Endodermal cell (in vitro differentiated cells): ENCODE results near the gene ETNK1. TPM values are rescaled to one million over a fixed set of nuclear protein-coding genes. Genes with fewer than 3 reads are reported as not detected.
"Not testable (repeated sequence)": the region's sequence is repeated elsewhere in the genome, so short reads cannot be mapped to it uniquely, and the experiment has no call there.

Experiments used
- DNase-seq: peaks from one replicate; pipeline ENCODE4 v3.0.0-alpha.2; 2017
- H3K27ac ChIP-seq: 2 replicates; pipeline ENCODE4 v1.5.1; 2013; ENCODE audit warnings: mild to moderate bottlenecking, low read depth, low read length, moderate library complexity
- H3K27me3 ChIP-seq: 2 replicates; pipeline ENCODE4 v1.6.1; 2013; ENCODE audit warnings: mild to moderate bottlenecking, low read length, moderate library complexity; ENCODE audit not compliant: insufficient read depth, control insufficient read depth, poor library complexity, severe bottlenecking
- H3K36me3 ChIP-seq: 2 replicates; pipeline ENCODE4 v1.7.0; 2013; ENCODE audit warnings: mild to moderate bottlenecking, low read length, moderate library complexity; ENCODE audit not compliant: control insufficient read depth, insufficient read depth
- H3K4me1 ChIP-seq: one replicate; pipeline ENCODE4 v1.7.0; 2013; ENCODE audit warnings: low read length; ENCODE audit not compliant: control insufficient read depth, insufficient read depth
- H3K4me3 ChIP-seq: 2 replicates; pipeline ENCODE4 v1.5.1; 2013; ENCODE audit warnings: mild to moderate bottlenecking, low read length, moderate library complexity
- H3K9ac ChIP-seq: 2 replicates; pipeline ENCODE4 v1.6.1; 2013; ENCODE audit warnings: mild to moderate bottlenecking, low read length, moderate library complexity; ENCODE audit not compliant: poor library complexity, severe bottlenecking; ENCODE audit errors: extremely low read depth
- H3K9me3 ChIP-seq: 2 replicates; pipeline ENCODE4 v1.6.1; 2013; ENCODE audit warnings: mild to moderate bottlenecking, low read length, moderate library complexity; ENCODE audit not compliant: control insufficient read depth
- H3K27ac Mint-ChIP-seq: 2 replicates; pipeline ENCODE4 v1.8.0; 2020; ENCODE audit warnings: mixed read lengths
- H3K27me3 Mint-ChIP-seq: 2 replicates; pipeline ENCODE4 v1.8.0; 2021; ENCODE audit warnings: mild to moderate bottlenecking, mixed read lengths; ENCODE audit not compliant: insufficient read depth
- H3K36me3 Mint-ChIP-seq: 2 replicates; pipeline ENCODE4 v1.8.0; 2020; ENCODE audit warnings: low read depth, mixed read lengths
- H3K4me1 Mint-ChIP-seq: 2 replicates; pipeline ENCODE4 v1.8.0; 2020; ENCODE audit warnings: mixed read lengths
- H3K4me3 Mint-ChIP-seq: 2 replicates; pipeline ENCODE4 v1.8.0; 2020; ENCODE audit warnings: mild to moderate bottlenecking, moderate library complexity, mixed read lengths
- H3K9me3 Mint-ChIP-seq: 2 replicates; pipeline ENCODE4 v1.8.0; 2020; ENCODE audit warnings: mild to moderate bottlenecking, mixed read lengths
- CTCF ChIP-seq: fragments of 200-600 bp; sonication (generic); conservative IDR thresholded peaks from 2 replicates; pipeline ENCODE4 v1.5.0; 2021; ENCODE audit warnings: antibody characterized with exemption, mild to moderate bottlenecking
- WGBS, 2 experiments: methylation state at CpG; one replicate each; pipeline versions ENCODE4 v1.1.5 to v1.1.7; 2013; ENCODE audit warnings: missing lambda C conversion rate in 2 of 2, mixed read lengths in 1 of 2; ENCODE audit not compliant: insufficient coverage in 1 of 2, insufficient read length in 1 of 2; 5-methylcytosine and 5-hydroxymethylcytosine counted together
- total RNA-seq, 2 donors: library from RNA; stranded (reverse); fragmentation: NEBNext Ultra II Directional in 1 of 2; extraction: Animal tissue kit (Norgen Biotek cat#: 25700) in 1 of 2; gene quantifications; 2 replicates in 1 of 2; 3 replicates in 1 of 2; pipeline ENCODE4 v1.2.1, GENCODE V29; 2021

The ETNK1 gene
- total RNA-seq, 2 donors from 2014 or later: 84.9 to 187 TPM

- peak overlapping the region; percentile 83 for H3K27ac Mint-ChIP-seq
- peaks cover 10% of the 10 kb centered on the region for H3K4me1 ChIP-seq
- no peak overlapping the region for H3K4me3 Mint-ChIP-seq
- no peak for DNase-seq
- peaks cover 26% of the 10 kb centered on the region for H3K9me3 ChIP-seq
- H3K27me3 Mint-ChIP-seq: no peaks in the 10 kb centered on the region
- H3K27me3 ChIP-seq: no peaks in the 10 kb centered on the region
- H3K4me1 Mint-ChIP-seq: peaks cover 34% of the 10 kb centered on the region
- no peak overlapping the region for H3K9ac ChIP-seq
- 93 to 100% methylated on average over 2 to 3 of the region's 3 CpGs for WGBS, 2 experiments
- H3K36me3 ChIP-seq: peaks cover 12% of the 10 kb centered on the region
- H3K4me3 ChIP-seq: peak overlapping the region; percentile 26
- H3K36me3 Mint-ChIP-seq: peaks cover 38% of the 10 kb centered on the region
- H3K27ac ChIP-seq: no peak overlapping the region
- TF ChIP-seq CTCF: no peak
- peaks cover 46% of the 10 kb centered on the region for H3K9me3 Mint-ChIP-seq
Observed at GRCh38 chr12:22698576-22698975, 73.6 kb downstream of the ETNK1 start.

GRCh38 chr12:22699705-22700104, 74.7 kb downstream of the ETNK1 start:
- peak overlapping the region; percentile 86 for H3K4me3 Mint-ChIP-seq
- not testable (repeated sequence) for H3K27me3 Mint-ChIP-seq, H3K27me3 ChIP-seq
- H3K4me1 Mint-ChIP-seq: peaks cover 42% of the 10 kb centered on the region
- peaks cover 41% of the 10 kb centered on the region for H3K36me3 Mint-ChIP-seq
- H3K9ac ChIP-seq: peak overlapping the region; percentile 99
- H3K27ac Mint-ChIP-seq: peak overlapping the region; percentile 99
- WGBS, 2 experiments: 70 to 84% methylated on average over 5 to 7 of the region's 11 CpGs
- H3K4me1 ChIP-seq: peaks cover 14% of the 10 kb centered on the region
- peaks cover 35% of the 10 kb centered on the region for H3K9me3 Mint-ChIP-seq
- H3K9me3 ChIP-seq: peaks cover 15% of the 10 kb centered on the region
- H3K36me3 ChIP-seq: peaks cover 24% of the 10 kb centered on the region
- H3K4me3 ChIP-seq: peak overlapping the region; percentile 94
- DNase-seq: peak; percentile 73
- H3K27ac ChIP-seq: peak overlapping the region; percentile 82

GRCh38 chr12:22700106-22700505, 75.1 kb downstream of the ETNK1 start:
- Histone ChIP-seq H3K9ac (peak overlapping the region; percentile 99), H3K9me3 (peaks cover 11% of the 10 kb centered on the region), H3K27ac (peak overlapping the region; percentile 82), H3K4me3 (peak overlapping the region; percentile 94), H3K4me1 (peaks cover 14% of the 10 kb centered on the region), H3K36me3 (peaks cover 28% of the 10 kb centered on the region), H3K27me3 (no peaks in the 10 kb centered on the region)
- DNase-seq: no peak
- TF ChIP-seq CTCF: no peak
- Mint-ChIP-seq H3K4me3 (peak overlapping the region; percentile 86), H3K36me3 (peaks cover 41% of the 10 kb centered on the region), H3K4me1 (peaks cover 46% of the 10 kb centered on the region), H3K27ac (peak overlapping the region; percentile 99), H3K9me3 (peaks cover 30% of the 10 kb centered on the region), H3K27me3 (no peaks in the 10 kb centered on the region)
- 47 to 100% methylated on average over 1 of the region's 1 CpG for WGBS, 2 experiments

- Histone ChIP-seq H3K4me3 (peak overlapping the region; percentile 94), H3K36me3 (peaks cover 39% of the 10 kb centered on the region), H3K4me1 (peaks cover 14% of the 10 kb centered on the region), H3K9ac (peak overlapping the region; percentile 99), H3K27ac (peak overlapping the region; percentile 71)
- not testable (repeated sequence) for H3K27me3 ChIP-seq, H3K9me3 ChIP-seq, H3K27me3 Mint-ChIP-seq, DNase-seq
- peak overlapping the region; percentile 99 for H3K27ac Mint-ChIP-seq
- peak overlapping the region; percentile 86 for H3K4me3 Mint-ChIP-seq
- peaks cover 37% of the 10 kb centered on the region for H3K36me3 Mint-ChIP-seq
- WGBS, 2 experiments: 40 to 43% methylated on average over 2 of the region's 7 CpGs
- H3K4me1 Mint-ChIP-seq: peaks cover 53% of the 10 kb centered on the region
- peaks cover 18% of the 10 kb centered on the region for H3K9me3 Mint-ChIP-seq
Observed at GRCh38 chr12:22701216-22701809, 76.3 kb downstream of the ETNK1 start.
